HT-29 (cell line): ENCODE results near the gene DCTN5. TPM values are rescaled to one million over a fixed set of nuclear protein-coding genes. Genes with fewer than 3 reads are reported as not detected.
"Not testable (repeated sequence)": the region's sequence is repeated elsewhere in the genome, so short reads cannot be mapped to it uniquely, and the experiment has no call there.

ENCODE experiments used
- DNase-seq: peaks from one replicate; pipeline ENCODE4 v3.0.0-alpha.2; 2015; ENCODE audit warnings: low spot score
- total RNA-seq: library from RNA; depleted of rRNA; stranded (reverse); fragments of >200 nt; shearing (Covaris generic); gene quantifications from 2 replicates; pipeline ENCODE4 v1.2.3, GENCODE V29; 2014

Gene DCTN5
- total RNA-seq, 1 experiment from 2014 or later = 38.5 TPM

DNA sequence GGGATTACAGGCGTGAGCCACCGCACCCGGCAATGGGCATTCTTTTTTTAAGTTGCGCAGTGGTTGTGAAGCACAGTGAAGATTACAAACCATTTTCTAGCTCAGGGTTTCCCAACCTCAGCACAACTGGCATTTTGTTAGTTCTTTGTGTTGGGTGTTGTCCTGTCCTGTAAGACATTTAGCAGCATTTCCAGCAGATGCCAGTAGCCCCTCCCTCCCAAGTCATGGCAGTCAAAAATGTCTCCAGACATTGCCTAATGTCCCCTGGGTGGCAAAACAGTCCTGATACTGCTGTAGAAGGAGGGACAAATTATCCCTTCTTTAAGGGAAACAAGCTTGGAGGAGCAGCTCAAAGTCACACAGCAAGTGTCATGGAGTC is 53.0 kb downstream of the DCTN5 start:
- no peak for DNase-seq

GRCh38 chr16:23694644-23695373 is 53.5 kb downstream of the DCTN5 start:
- DNase-seq = no peak

DNA sequence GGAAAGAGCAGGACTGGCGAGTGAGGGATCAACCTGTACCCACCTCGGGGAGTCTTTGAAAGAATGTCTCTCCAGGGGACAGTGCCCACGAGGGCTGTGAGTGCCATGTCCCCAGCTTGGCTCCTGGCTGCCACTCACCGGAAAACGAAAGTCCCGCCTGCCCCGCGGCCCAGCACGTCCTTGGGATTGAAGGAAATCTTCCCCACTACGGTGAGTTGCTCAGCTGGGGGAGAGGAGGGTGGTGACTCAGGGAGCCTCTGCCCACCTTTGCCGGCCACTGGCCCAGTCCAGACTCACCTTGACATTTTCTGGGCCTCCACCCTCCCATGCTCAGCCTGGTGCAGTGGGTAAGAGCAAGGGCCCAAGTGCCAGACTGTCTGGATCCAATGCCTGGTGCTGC is 54.5 kb downstream of the DCTN5 start:
- DNase-seq = no peak

GRCh38 chr16:23699100-23699499 is 57.8 kb downstream of the DCTN5 start:
- peak; percentile 92 for DNase-seq

DNA sequence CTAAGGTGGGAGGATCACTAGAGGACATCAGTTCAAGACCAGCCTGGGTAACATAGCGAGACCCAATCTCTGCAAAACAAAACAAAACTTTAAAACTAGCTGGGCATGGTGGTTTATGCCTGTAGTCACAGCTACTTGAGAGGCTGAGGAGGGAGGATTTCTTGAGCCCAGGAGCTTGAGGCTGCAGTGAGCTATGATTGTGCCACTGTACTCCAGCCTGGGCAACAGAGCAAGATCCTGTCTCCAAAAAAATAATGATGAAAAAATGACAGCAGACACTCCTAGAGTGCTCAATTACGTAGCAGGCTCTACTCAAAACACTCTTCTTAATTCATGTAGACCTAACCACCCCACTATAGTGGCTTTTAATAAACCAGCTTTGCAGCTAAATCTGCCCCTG is 58.8 kb downstream of the DCTN5 start:
- no peak for DNase-seq

GRCh38 chr16:23700509-23700908 is 59.2 kb downstream of the DCTN5 start:
- DNase-seq = no peak

DNA sequence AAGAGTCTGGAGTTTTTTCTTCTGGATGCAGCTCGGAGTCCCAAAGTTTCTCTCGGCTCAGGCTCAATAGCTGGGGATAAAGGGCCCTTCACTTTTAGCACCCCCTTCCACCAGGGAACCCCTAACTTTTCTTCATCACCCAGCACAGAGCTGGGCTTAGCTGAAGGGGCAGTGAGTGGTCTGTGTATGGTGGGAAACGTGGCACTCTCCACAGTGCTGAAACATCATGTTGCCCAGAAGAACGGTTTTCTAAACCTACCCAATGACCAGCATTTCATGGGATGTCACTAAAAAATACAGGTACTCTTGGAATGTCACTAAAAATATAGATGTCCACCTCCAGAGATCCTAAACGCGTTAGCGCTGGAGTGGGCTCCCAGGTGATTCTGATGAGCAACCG is 59.8 kb downstream of the DCTN5 start:
- DNase-seq = no peak

GRCh38 chr16:23702951-23703350 is 61.7 kb downstream of the DCTN5 start:
- DNase-seq = no peak

- DNase-seq = no peak
These were observed 63.7 kb downstream of the DCTN5 start for GRCh38 chr16:23704772-23705516.

GRCh38 chr16:23705517-23705902 is 64.2 kb downstream of the DCTN5 start:
- no peak for DNase-seq

- no peak for DNase-seq
These were observed 65.2 kb downstream of the DCTN5 start for GRCh38 chr16:23706439-23706838.

GRCh38 chr16:23709536-23709935 is 68.3 kb downstream of the DCTN5 start:
- DNase-seq = no peak

- no peak for DNase-seq
These were observed 68.7 kb downstream of the DCTN5 start for GRCh38 chr16:23710008-23710407.

GRCh38 chr16:23710504-23710903 is 69.2 kb downstream of the DCTN5 start:
- no peak for DNase-seq

GRCh38 chr16:23711785-23712184 is 70.5 kb downstream of the DCTN5 start:
- DNase-seq = peak; percentile 57

DNA sequence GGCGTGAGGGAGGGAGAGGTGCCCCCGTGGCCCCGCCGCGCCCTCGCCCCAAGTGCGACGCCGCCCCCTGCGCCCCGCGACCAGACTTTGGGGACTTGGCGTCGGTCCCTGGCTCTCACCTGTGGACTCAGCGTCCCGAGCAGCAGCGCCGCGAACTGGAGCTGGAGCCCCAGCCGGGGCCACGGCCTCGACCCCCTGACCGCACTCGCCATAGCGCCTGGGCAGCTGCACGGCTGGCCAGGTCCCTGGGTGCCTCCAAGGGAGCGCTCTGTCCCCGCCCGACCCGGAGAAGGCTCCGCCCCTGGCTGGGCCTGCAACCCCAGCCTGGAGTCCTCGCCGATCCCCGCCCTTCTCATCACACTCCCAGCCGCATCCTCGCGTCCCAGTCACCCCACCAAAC is 71.7 kb downstream of the DCTN5 start, which contains the start of gene ERN2:
ERN2 (minus strand) TSS at position 247 of the 400 bp plus-strand sequence; CDS start at position 212, 35 bp downstream.
- DNase-seq = peak; percentile 34

DNA sequence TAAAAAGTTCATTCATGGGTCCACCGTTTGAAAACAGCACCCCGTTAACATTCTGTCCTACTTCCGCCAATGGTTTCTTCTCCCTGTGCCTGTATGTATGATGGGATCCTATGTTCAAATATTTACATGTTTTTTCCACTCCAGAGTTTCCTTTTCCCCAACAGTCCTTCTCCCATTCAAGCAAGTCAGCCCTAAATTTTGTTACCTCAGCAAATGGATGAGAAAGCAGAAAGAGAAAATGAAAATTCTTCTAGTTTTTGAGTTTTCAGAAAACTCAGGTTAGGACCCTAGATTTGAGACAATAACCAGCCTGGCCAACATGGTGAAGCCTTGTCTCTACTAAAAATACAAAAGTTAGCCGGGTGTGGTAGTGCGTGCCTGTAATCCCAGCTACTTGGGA is 75.2 kb downstream of the DCTN5 start:
- DNase-seq = no peak

DNA sequence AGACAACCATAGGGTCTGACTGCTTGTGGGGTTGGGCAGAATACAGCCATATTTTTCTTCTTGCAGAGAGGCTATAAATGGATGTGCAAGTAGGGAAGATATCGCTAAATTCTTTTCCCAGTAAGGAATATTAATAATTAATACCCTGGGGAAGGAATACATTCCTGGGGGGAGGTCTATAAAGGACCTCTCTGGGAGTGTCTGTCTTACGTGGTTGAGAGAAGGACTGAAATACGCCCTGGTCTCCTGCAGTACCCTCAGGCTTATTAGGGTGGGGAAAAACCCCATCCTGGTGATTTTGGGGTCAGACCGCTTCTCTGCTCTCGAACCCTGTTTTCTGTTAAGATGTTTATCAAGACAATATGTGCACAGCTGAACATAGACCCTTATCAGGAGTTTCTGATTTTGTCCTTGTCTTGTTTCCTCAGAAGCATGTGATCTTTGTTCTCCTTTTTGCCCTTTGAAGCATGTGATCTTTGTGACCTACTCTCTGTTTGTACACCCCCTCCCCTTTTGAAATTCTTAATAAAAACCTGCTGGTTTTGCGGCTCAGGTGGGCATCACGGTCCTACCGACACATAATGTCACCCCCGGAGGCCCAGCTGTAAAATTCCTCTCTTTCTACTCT is 81.5 kb downstream of the DCTN5 start:
- DNase-seq = not testable (repeated sequence)

DNA sequence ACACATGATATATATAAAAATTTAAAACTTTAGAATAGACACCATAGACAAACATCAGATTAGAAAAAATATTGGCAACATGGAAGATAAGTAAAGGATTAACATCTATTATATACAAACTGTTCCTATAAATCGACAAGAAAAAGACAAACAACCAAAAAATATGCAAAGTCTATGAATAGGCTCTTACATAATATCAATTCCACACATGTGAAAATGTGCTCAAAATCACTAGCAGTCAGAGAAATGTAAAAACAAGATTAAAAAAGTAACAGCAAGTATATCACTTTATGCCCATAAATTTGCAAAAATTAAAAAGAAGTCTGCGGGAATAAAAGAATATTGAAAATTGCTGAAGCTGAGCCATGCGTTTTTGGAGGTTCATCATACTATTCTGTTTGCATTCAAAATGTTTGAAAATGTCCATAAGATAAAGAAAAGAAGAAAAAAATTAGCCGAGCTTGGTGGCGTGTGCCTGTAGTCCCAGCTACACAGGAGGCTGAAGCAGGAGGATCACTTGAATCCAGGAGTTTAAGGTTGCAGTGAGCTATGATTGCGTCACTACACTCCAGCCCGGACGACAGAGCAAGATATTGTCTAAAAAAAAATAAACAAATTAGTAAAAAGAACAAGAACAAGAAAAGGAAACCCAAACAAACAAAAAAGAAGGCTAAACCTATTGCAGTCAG is 83.0 kb downstream of the DCTN5 start:
- no peak for DNase-seq

DNA sequence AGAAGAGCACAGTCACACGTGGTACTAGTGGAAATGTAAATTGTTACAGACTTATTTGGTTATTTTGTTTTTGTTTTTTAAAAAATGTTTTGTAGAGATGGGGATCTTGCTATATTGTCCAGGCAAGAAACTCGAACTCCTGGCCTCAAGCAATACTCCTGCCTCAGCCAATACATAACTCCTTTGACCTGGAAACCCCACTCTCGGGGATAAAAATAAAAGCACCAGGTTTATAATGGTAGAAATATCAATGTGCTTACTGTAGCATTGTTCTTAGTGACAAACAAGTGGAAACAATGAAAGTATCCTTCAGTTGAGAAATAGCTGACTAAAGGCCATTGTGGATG is 83.5 kb downstream of the DCTN5 start:
- DNase-seq = no peak

DNA sequence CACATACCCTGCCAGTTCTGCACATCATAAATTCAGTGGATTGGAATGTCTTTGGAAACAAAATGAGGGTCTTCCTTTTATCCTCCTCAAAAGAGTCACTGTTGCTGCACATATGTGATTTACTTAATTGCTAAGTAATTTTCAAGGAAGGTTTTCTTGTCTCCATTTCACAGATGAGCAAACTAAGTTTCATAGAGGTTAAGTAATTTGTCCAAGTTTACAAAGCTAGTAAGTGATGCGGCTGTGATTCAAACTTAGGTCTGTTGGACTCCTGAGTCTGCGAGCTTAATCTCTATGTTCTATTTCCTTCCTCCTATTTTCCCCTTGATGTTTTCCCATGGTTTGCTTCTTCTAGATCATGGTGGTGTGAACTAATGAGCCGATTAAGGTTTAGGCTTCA is 85.4 kb downstream of the DCTN5 start:
- DNase-seq = no peak
